Measurements from ENCODE around the gene CDX1. TPM values are rescaled to one million over a fixed set of nuclear protein-coding genes. Genes with fewer than 3 reads are reported as not detected.

The CDX1 gene
- total RNA-seq, 1 experiment from 2014 or later: not detected

DNA sequence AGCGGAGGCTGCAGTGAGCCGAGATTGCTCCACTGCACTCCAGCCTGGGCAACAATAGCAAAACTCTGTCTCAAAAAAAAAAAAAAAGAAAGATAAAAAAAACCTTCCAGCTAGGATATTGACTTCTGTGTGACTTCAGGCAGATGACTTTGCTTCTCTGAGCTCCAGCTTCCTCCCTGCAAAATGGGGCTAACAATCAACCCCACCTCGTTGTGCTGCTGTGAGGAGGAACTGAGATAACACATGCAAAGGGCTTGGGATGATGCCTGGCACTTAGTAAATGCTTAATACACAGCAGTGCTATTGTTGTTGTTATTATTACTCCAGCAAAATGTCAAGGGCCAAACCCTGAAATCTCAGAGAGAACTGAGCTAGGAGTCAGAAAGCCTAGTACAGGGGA lies 3.5 kb upstream of the CDX1 start:
- no peak for DNase-seq (ENCODE audit: low spot score)

- DNase-seq (ENCODE audit: low spot score): no peak
Observed at GRCh38 chr5:150163547-150164059, 3.0 kb upstream of the CDX1 start.

GRCh38 chr5:150164211-150164980 lies 2.2 kb upstream of the CDX1 start:
- DNase-seq (ENCODE audit: low spot score): no peak

GRCh38 chr5:150166037-150166649 lies 435 bp upstream of the CDX1 start:
- no peak for DNase-seq (ENCODE audit: low spot score)

GRCh38 chr5:150167512-150167850 lies 903 bp downstream of the CDX1 start:
- no peak for DNase-seq (ENCODE audit: low spot score)

GRCh38 chr5:150167908-150168307 lies 1.3 kb downstream of the CDX1 start:
- no peak for DNase-seq (ENCODE audit: low spot score)

DNA sequence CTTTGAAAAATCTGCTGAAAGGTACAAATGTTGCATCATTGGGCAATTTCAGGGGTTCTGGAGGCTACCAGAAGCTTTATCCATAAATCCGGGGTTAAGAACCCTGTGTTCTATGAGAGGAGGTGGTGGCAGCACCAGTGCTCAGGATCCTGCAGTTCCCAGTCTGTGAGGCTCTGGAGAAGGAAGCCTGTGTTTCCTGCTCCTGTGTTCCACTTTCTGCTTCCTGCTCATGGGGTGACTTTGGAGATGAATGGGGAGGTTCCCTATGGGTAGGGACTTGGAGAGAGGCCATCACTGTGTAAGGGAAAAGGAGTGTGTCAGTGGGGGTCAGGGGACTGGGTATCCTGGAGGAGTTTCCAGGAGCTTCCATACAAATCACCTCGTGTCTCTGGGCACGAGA lies 2.3 kb downstream of the CDX1 start:
- DNase-seq (ENCODE audit: low spot score): no peak

DNA sequence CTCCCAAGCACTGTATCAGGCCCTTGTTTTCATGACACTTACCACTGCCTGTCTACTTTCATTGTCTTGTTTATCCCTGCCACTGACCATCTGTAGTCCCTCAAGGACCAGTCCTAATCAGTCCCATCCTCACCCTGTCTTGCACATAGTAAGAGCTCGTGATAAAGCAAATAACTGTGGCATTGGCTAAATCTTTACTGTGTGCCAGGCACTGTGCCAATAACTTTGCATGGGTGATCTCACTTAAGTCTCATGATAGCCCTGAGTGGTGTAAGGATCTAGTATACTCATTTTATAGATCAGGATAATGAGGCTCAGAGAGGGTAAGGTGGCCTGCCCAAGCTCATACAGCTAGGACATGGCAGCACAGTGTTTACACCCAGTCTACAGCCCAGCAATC lies 5.6 kb downstream of the CDX1 start:
- no peak for DNase-seq (ENCODE audit: low spot score)

GRCh38 chr5:150172556-150172955 lies 6.0 kb downstream of the CDX1 start:
- no peak for DNase-seq (ENCODE audit: low spot score)

DNA sequence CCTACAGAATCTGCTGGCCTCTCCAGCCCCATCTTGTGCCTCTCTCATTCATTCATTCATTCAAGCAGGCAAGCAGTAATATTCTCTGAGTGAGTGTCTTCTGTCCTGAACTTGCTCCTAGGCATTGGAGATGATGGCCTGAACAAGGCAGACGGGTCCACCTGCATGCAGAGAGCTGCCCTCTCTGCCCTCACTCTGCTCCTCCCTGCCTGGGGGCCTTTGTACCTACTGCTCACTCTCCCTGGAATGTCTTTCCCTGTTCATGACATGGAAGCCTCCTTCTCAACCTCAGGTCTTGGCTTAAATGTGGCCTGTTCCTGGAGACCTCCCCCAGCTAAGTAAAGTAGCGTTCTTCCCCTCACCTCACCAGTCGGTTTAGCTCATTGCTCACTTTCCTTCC lies 6.6 kb downstream of the CDX1 start:
- DNase-seq (ENCODE audit: low spot score): no peak

DNA sequence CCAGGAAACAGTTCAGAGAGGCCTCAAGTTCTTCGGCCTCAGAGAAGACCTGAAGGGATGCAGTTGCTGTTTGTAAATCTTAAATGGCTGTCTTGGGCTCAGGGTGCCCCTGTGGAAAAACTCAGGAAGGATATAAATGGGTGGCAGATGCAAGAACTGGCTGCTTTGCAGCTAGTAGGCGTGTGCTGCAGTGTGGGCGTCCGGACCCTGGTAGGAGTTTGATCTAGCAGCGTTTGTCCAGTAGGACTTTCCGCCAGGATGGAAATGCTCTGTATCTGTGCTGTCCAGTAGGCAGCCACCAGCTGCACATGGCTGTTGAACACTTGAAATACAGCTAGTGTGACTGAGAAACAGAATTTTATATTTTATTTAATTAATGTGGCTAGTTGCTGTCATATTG lies 7.7 kb downstream of the CDX1 start:
- no peak for DNase-seq (ENCODE audit: low spot score)

GRCh38 chr5:150175076-150175475 lies 8.5 kb downstream of the CDX1 start:
- DNase-seq (ENCODE audit: low spot score): no peak

DNA sequence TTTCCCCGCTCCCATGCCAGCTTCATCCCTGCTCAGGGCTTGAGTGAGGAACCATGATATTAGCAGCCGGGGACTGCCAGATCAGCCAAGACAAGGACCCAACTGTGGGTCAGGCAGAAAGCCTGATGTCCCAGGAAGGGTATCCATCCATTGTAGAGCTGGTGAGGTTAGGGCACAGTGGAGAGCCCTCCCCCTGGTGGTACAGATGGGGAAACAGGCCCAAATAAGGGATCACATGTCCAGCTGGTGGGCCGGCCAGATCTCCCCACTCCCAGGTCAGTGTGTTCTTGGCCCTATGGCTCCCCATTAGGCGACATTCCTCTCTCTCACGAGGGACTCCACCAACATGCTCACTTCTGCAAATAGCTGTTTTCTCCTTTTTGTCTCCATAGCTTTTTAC lies 9.0 kb downstream of the CDX1 start:
- DNase-seq (ENCODE audit: low spot score): peak; percentile 41

GRCh38 chr5:150176745-150177477 lies 10.3 kb downstream of the CDX1 start:
- DNase-seq (ENCODE audit: low spot score): peak; percentile 53

DNA sequence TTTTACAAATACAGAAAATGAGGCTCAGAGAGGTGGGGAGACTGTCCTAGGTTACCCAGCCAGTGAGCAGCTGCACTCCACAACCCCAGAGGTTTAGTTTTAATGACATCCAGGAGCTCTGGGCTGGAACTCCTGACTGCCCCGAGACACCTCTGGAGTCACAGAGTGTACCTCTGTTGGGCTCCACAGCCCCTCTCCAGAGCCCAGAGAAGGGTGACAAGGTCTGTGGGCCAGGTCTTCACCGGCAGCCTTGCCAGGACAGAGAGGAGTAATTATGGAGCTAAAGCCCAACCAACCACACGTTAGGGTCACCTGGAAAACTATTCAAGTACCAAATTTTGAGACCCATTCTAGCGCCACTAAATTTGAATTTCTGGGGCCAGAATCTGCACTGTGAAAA lies 11.1 kb downstream of the CDX1 start:
- DNase-seq (ENCODE audit: low spot score): no peak

- DNase-seq (ENCODE audit: low spot score): no peak
Observed at GRCh38 chr5:150178262-150178661, 11.7 kb downstream of the CDX1 start.

DNA sequence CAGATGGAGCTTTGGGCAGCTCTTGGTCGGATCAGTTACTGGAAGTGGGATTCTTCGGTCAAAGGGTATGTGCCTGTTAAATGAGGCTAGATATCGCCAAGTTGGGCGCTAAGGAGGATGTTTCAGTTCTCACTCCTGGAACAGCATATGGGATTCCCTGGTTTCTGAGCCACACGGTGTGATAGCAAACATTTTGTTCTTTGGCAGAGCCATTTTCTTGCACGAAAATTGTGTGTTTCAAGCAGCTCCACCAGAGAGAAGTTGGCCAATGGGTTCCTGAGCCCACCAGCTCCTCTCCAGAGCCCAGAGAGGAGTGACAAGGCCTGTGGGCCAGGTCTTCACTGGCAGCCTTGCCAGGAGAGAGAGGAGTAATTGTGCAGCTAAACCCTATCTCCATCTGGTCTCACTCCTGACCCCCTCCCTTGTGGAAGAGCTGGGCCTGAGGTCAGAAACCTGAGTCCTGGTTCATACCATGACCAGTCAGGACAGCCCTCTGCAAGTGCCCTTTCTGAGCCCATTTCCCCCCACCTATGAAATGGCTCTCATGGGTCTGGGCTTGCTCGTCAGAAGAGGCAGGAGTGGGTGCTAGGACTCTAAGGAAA lies 12.5 kb downstream of the CDX1 start:
- no peak for DNase-seq (ENCODE audit: low spot score)

DNA sequence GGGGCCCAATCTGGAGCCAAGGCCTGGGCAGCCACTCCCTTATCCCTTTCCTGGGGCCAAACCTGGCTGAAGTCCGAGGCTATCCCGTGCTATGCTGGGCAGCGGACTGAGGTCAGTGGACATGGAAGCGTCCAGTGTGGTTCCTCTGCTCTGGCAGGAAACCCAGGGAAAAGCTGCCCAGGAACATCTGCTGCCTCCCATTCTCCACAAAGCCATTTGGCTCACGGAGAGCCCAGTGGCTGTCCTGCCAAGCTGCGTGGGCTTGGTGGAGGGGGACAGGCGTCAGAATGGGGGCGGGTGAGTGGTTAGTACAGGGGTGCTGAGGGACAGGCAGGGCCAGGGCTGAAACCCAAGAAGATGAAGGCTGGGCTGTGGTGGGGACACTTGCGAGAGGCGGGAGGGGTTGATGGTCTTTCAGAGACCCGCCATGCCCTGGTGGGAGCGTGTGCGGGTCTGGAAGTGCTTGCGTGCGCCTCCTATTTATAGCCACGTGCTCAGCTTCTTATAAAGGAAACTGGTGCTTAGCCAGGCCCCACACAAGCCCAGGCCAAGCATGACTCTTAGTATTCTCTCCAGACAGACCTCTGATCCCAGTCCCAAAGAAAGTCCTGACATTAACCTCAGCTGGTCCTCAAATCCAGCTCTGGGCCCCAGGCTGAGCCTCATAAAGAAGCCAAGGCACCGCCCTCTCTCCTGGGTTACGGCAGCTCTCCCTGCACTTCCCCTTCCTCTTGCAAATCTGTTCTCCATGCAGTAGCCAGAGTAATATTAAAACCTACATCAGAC lies 13.9 kb downstream of the CDX1 start:
- DNase-seq (ENCODE audit: low spot score): no peak

- DNase-seq (ENCODE audit: low spot score): peak; percentile 80
Observed at GRCh38 chr5:150181027-150181426, 14.4 kb downstream of the CDX1 start.

- no peak for DNase-seq (ENCODE audit: low spot score)
Observed at GRCh38 chr5:150181766-150182545, 15.4 kb downstream of the CDX1 start.

DNA sequence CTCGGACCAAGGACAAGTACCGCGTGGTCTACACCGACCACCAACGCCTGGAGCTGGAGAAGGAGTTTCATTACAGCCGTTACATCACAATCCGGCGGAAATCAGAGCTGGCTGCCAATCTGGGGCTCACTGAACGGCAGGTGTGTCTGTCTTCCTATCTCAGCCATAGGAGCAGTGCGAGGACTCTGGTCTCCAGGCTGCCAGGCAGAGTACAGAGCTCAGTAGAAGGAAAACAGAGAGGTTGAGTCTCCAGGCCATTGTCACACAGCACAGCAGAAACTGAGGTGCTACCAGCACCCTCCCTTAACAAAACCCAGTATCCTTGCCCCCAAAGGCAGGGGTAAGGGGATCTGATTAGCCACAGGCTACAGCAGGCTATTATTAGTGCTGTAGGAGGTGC lies 16.2 kb downstream of the CDX1 start:
- no peak for DNase-seq (ENCODE audit: low spot score)

Data from H4 (cell line).